Activated T-cell treated with anti-CD3 and anti-CD28 coated beads for 1 hour (primary cell): ENCODE data around the gene CD52.
A peak's percentile ranks its signal among the peaks of the same experiment; 100 is the strongest.
"Not testable (repeated sequence)": the region's sequence is repeated elsewhere in the genome, so short reads cannot be mapped to it uniquely, and the experiment has no call there.

Experiments
- DNase-seq: peaks from one replicate; pipeline ENCODE4 v3.0.0-alpha.2; 2020; ENCODE audit warnings: low read depth

Gene CD52

DNA sequence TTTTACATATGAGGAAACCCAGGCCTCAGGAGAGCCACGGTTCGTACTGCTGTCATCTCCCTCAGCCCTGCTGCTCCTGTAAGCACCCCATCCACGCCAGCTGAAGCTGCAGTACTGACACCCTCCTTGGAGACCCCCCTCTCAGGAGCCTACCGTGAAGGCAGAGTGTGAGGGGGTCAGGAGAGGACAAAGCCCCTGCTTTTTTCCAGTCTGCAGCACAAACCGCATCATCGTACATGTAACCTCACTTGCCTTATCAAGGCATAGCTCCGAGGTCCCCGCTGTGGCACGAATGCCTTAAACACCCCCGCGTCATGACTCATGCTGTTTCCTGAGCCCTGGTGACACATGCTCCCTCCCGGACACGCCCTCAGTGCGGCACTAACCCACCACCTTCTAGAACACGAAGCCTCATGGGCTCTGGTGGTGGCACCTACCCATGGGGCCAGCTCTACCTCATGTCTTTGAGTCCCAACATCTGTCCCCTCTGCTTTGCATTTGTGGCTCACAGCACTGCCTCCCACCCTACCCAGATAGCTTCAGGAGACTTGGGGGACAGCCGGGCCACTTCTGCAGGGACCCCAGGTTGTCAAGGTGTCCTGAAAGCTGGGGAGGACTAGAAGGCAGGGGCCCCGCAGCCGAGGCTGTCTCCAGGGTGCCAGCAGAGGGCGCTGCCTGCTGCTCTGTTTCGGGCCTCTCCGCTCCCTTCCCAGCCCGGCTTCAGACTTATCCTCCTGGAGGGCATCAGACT, 33.0 kb upstream of the CD52 start:
- peak; percentile 93 for DNase-seq

DNA sequence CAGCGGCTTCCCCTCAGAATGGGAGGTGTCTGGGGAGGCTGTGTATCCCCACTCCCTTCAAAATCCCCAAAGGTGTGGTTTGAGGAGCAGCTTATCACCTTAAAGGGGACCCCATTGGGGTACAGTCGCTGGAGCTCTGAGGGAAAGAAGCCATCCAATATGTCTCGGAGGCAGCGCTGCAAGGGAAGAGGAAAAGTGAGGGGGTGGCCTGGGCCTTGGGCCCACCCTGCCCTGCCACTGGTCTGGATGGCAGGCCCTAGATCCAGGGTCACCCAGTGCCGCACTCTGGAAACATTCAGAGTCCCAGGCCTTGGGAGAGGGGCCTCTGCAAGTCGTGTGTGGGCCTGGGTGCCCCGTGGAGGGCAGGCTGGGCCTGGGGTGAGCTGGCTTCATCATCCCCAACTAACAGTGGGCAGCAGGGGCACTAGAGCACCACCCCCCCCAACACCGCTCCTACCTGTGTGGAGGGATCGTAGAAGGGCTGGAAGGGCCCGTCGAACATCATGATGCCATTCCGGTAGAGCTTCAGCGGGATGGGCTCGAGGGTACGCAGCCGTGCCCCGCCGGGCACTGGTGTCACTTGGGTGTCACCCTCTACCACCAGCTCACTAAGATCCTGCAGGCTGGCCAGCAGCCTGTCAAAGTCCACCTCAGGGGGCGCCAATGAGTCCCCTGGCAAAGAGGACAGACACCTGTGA, 32.2 kb upstream of the CD52 start:
- no peak for DNase-seq

DNA sequence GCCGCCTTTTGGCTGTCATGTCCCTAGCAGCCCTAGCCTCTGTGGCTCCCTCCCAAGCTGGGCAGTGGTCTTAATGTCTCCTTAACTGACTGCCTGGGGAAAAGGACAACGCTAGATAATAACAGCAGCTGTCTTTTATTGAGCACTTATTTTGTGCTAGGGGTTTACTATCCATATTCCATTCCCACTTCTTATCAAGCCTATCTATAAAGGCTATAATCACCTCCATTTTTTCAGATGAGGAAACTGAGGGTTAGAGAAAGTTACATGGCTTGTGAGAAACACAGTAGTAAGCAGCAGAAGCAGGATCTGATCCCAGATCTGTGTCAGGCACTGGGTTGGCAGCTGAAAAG, 31.7 kb upstream of the CD52 start:
- DNase-seq, result no peak

GRCh38 chr1:26287033-26287711, 30.6 kb upstream of the CD52 start:
- no peak for DNase-seq

DNA sequence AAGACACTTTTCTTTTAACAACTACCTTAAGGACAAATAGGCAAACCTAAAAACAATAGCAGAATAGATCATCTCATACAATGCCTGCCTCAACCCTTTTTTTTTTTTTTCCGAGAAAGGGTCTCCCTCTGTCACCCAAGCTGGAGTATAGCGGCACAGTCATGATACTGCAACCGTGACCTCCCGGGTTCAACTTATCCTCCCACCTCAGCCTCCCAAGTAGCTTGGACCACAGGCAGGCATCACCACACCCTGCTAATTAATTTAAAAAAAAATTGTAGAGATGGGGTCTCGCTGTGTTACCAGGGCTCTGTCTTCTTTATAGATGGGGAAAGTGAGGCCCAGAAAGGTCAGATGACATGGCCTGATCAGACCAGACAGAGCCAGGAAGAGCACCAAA, 29.9 kb upstream of the CD52 start:
- DNase-seq, result no peak

- DNase-seq, result no peak
These were observed 29.3 kb upstream of the CD52 start for GRCh38 chr1:26288311-26288941.

DNA sequence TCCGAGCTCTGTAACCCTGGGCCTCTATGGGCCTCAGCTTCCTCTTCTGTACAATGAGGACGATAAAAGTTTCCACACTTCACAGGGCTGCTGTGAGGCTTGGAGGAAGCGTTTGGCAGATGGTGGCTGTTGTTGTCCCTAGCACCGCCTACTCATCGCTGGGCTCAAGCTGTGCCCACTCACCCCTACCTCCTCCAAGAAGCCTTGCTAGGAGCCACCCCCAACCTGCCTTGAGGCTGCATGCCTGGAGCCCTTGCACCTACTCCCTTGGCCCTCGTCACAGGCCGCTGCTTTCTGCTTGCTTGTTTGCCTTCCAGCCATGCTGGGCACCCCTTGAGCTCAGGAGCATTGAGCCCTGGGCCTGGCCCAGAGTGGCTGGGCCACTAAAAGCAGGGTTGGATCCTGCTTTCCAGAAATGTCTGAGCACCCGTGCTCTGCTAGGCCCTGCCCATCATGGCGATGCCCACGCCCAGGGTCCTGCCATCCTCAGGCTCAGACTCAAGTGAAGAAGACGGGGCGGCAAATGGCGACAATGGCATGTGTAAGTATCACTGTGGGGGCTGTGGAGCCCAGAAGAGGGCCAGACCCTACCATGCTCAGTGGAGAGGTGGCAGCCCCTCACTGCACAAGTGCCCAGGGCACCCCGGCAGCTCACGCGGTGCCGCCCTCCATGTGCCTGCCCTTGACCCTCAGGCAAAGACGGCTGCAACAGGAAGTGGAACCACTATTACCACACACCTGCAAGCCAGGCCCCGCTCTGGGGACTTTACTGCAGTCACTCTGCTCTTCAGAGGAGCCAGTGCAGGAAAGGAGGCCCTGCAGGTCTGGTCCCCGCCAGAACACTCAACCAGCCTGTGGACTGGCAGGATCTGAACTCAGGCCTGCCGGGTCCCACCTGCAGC, 28.3 kb upstream of the CD52 start:
- DNase-seq, result no peak

- no peak for DNase-seq
These were observed 27.5 kb upstream of the CD52 start for GRCh38 chr1:26290122-26290881.

GRCh38 chr1:26290882-26291261, 26.9 kb upstream of the CD52 start:
- no peak for DNase-seq

DNA sequence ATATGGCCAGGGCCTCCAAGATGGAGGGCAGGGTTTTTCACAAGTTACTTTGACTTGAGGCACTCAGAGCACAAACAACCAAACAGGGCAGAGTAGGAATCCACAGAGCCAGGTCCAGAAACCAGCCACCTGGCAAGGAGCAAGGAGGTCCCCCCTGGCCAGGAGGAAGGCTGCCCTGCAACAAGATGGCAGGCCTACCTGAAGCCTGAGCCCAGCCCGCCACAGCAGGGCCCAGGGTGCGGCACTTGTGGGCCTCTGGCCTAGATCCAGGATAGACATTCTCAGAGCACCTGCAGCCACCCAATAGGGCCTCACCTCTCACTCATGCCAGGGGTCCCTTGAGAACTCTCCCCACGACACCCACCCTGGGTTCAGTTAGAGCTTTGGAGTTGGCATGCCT, 26.3 kb upstream of the CD52 start:
- DNase-seq, result no peak

DNA sequence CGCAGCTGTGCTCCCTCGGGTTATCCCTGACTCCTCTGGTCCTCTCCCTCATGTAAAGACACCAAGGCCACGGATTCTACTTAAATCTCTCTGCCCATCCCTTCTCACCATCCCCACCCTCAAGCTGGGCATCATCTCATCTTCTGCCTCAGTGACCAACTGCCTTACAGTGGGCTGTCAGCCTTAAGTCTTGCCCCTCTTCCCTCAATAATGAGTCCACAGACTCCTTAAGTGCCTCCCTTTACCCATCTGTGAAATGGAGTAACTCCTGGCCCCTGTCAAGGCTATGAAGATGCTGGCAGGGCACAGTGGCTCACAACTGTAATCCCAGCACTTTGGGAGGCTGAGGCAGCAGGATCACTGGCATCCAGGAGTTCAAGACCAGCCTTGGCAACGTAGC, 25.8 kb upstream of the CD52 start:
- no peak for DNase-seq

DNA sequence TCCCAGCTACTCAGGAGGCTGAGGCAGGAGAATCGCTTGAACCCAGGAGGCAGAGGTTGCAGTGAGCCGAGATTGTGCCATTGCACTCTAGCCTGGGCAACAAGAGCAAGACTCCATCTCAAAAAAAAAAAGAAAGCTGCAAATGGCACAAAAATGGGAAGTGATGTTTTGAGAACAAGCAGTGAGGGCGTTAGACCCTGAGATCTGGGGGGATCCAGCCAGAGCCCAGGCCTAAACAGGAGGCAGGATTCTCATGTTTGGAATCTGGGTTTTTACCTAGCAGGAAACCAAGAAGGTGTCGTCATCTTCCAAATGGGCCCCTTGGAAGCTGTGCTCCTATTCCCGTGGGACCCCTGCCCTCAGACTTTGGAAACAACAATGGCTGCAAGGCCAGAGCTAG, 25.0 kb upstream of the CD52 start:
- not testable (repeated sequence) for DNase-seq

DNA sequence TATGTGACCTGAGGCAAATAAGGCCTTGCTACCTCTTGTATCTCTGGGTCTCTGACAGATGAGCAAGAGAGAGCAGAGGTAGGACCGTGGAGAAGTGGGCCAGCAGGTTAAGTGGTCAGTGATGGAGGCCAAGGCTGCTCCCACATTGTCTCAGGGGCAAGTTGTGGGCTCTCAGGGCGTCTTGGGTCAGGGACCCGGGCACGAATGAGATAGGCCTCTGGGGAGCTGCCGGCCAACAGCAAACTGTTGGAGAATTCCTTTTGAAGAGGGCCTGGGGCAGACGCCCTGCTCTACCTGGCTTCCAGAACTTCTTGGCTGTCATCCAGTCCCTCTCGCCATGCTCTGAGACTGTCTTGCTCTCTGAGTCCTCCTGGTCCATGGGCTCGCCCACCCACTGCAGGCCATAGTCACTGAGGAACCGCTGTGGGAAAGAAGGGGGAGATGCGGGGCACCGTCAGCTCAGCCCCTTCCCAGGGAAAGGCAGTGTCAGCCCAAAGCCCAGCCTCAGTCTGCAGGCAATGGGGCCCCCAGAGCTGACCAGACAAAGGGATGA, 23.8 kb upstream of the CD52 start:
- no peak for DNase-seq

GRCh38 chr1:26295194-26296138, 22.3 kb upstream of the CD52 start:
- no peak for DNase-seq

GRCh38 chr1:26296340-26297056, 21.3 kb upstream of the CD52 start:
- DNase-seq, result no peak

GRCh38 chr1:26297057-26297790, 20.5 kb upstream of the CD52 start:
- no peak for DNase-seq

GRCh38 chr1:26297791-26298124, 20.0 kb upstream of the CD52 start:
- DNase-seq, result no peak

- DNase-seq, result no peak
These were observed 17.0 kb upstream of the CD52 start for GRCh38 chr1:26300578-26301275.
